ENCODE data around the gene GALNT14. TPM values are rescaled to one million over a fixed set of nuclear protein-coding genes. Genes with fewer than 3 reads are reported as not detected.

The GALNT14 gene
- total RNA-seq, 1 donor = not detected

DNA sequence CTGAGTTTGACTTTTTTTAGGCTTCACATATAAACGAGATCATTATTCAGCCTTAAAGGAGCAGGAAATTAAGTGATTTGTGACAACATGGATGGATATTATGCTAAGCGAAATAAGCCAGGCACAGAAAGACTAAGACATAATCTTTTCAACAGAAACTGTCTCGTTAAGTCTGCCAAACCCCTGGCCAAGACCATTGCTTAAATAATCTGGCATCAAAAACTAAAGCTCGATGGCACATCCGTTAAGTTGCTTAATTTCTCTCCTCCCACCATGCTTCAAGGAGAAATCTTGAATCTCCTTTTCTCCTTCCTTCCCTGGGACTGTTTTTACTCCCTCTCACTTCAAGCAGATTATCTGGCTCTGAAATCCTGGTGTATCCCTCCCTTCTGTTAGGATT lies 140.3 kb downstream of the GALNT14 start:
- TF ChIP-seq, protein P1, sequence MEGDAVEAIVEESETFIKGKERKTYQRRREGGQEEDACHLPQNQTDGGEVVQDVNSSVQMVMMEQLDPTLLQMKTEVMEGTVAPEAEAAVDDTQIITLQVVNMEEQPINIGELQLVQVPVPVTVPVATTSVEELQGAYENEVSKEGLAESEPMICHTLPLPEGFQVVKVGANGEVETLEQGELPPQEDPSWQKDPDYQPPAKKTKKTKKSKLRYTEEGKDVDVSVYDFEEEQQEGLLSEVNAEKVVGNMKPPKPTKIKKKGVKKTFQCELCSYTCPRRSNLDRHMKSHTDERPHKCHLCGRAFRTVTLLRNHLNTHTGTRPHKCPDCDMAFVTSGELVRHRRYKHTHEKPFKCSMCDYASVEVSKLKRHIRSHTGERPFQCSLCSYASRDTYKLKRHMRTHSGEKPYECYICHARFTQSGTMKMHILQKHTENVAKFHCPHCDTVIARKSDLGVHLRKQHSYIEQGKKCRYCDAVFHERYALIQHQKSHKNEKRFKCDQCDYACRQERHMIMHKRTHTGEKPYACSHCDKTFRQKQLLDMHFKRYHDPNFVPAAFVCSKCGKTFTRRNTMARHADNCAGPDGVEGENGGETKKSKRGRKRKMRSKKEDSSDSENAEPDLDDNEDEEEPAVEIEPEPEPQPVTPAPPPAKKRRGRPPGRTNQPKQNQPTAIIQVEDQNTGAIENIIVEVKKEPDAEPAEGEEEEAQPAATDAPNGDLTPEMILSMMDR (IDR thresholded peaks at IDR 0.05; ENCODE audit: extremely low read depth, low read depth, low read length) = no peak
- H3K4me2 ChIP-seq (ENCODE audit: insufficient read depth, low read length) = no peak overlapping the region
- no peaks in the 10 kb centered on the region for H3K27me3 ChIP-seq (ENCODE audit: insufficient read depth, low read length)
- no peaks in the 10 kb centered on the region for H3K36me3 ChIP-seq (ENCODE audit: insufficient read depth, low read length)
- DNase-seq (ENCODE audit: insufficient read length, low spot score, missing footprints) = no peak
- H3K27ac ChIP-seq (ENCODE audit: low read depth, low read length) = no peak overlapping the region
- no peaks in the 10 kb centered on the region for H3K79me2 ChIP-seq (ENCODE audit: insufficient read depth, low read length)
- no peak overlapping the region for H3K4me3 ChIP-seq (ENCODE audit: insufficient read depth, low read length)
- H2AFZ ChIP-seq (ENCODE audit: low read length) = no peak overlapping the region
- no peaks in the 10 kb centered on the region for H4K20me1 ChIP-seq (ENCODE audit: insufficient read depth, low read length)
- no peaks in the 10 kb centered on the region for H3K9me3 ChIP-seq (ENCODE audit: low read depth, low read length)
- H3K4me1 ChIP-seq (ENCODE audit: insufficient read depth, low read length) = no peaks in the 10 kb centered on the region

DNA sequence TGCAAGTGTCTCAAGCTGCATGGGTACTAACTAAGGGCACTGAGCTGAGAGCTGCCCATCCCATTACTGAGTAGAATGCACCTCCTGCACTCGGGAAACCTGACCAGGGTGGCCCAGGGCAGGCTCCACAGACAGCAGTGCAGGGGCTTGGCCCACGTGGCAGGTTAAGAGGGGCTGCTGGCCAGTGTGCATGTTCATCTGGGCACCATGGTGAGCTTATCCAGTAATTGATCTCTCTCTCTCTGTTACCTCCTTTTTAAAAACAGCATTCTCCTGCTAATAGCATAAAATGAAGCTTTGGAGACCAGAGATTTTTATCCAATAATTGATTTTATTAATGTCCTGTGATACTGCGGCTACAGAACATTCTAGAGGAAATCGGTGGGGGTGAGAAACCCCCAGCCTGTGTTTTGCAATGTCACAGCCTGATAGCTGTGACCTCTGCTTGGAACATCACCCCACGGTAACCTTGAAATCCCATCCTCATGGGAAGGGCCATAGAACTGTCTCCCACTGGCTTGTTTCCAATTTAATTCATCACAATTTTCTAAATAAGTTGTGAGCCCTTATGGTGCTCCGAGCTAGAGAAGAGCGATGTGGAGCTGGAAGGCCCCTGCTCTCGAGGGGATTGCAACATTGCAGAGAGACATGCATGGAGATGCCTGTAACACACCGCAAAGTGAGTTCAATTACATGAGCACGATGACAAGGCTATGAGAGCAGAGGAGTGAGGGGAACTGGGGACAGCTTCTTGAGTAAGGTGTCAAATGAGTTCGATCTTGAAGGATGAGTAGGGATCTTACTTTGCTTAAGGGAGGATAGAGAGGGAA lies 143.8 kb downstream of the GALNT14 start:
- H3K4me2 ChIP-seq (ENCODE audit: insufficient read depth, low read length) = no peak overlapping the region
- TF ChIP-seq, protein P1 (IDR thresholded peaks at IDR 0.05; ENCODE audit: extremely low read depth, low read depth, low read length) = no peak
- no peak for DNase-seq (ENCODE audit: insufficient read length, low spot score, missing footprints)

DNA sequence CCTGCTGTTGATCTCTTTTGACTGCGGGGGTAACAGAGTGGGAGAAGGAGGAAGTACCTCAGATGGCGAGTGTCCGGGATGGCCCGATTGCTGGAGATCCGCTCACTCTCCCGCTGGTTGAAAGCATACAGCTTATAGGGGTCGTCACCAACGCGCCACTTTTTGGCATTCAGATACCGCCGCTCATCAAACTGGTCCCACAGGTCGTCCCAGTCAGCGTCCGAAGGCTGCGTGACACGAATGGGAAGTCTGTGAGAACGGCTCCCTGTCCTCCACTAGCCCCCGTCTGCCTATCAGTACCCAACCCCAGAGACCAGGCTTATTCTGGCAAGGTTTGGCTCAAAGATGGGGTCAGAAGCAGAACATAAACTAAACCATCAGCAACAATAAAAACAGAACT lies 145.5 kb downstream of the GALNT14 start:
- Histone ChIP-seq H3K27me3 (ENCODE audit: insufficient read depth, low read length) (no peaks in the 10 kb centered on the region), H3K4me3 (ENCODE audit: insufficient read depth, low read length) (no peak overlapping the region), H3K27ac (ENCODE audit: low read depth, low read length) (no peak overlapping the region), H3K36me3 (ENCODE audit: insufficient read depth, low read length) (no peaks in the 10 kb centered on the region), H3K9me3 (ENCODE audit: low read depth, low read length) (no peaks in the 10 kb centered on the region), H3K4me1 (ENCODE audit: insufficient read depth, low read length) (no peaks in the 10 kb centered on the region), H4K20me1 (ENCODE audit: insufficient read depth, low read length) (no peaks in the 10 kb centered on the region), H3K4me2 (ENCODE audit: insufficient read depth, low read length) (no peak overlapping the region), H2AFZ (ENCODE audit: low read length) (no peak overlapping the region), H3K79me2 (ENCODE audit: insufficient read depth, low read length) (no peaks in the 10 kb centered on the region)
- no peak for DNase-seq (ENCODE audit: insufficient read length, low spot score, missing footprints)
- TF ChIP-seq, protein P1 (IDR thresholded peaks at IDR 0.05; ENCODE audit: extremely low read depth, low read depth, low read length) = no peak

More for the DNA sequence above, 143.8 kb downstream of the GALNT14 start:
- Histone ChIP-seq H3K4me1 (ENCODE audit: insufficient read depth, low read length) (no peaks in the 10 kb centered on the region), H3K27me3 (ENCODE audit: insufficient read depth, low read length) (no peaks in the 10 kb centered on the region), H3K4me3 (ENCODE audit: insufficient read depth, low read length) (no peak overlapping the region), H2AFZ (ENCODE audit: low read length) (no peak overlapping the region), H3K9me3 (ENCODE audit: low read depth, low read length) (no peaks in the 10 kb centered on the region), H3K36me3 (ENCODE audit: insufficient read depth, low read length) (no peaks in the 10 kb centered on the region), H3K27ac (ENCODE audit: low read depth, low read length) (no peak overlapping the region), H4K20me1 (ENCODE audit: insufficient read depth, low read length) (no peaks in the 10 kb centered on the region), H3K79me2 (ENCODE audit: insufficient read depth, low read length) (no peaks in the 10 kb centered on the region)

DNA sequence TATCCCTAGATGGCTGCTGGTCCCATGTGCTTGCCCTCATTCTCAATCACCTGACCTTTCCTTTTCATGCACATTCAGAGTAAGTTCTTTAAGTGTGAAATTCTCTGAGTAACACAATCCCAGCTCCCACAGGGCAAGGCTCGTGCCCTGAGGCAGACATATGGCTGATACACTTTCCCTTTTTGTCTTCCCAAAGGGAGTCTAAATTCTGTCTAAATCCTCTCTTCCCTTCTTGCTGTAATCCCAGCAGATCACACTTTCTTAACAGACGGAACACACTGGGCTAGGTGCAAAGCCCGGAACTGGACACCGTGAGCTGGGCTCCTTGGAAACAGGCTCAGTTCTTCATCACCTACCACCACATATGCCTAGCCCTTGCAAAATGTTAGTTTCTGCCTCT lies 147.6 kb downstream of the GALNT14 start:
- no peak overlapping the region for H2AFZ ChIP-seq (ENCODE audit: low read length)
- no peak overlapping the region for H3K27ac ChIP-seq (ENCODE audit: low read depth, low read length)
- no peak overlapping the region for H3K4me2 ChIP-seq (ENCODE audit: insufficient read depth, low read length)
- DNase-seq (ENCODE audit: insufficient read length, low spot score, missing footprints) = no peak
- H3K79me2 ChIP-seq (ENCODE audit: insufficient read depth, low read length) = no peaks in the 10 kb centered on the region
- H4K20me1 ChIP-seq (ENCODE audit: insufficient read depth, low read length) = no peaks in the 10 kb centered on the region
- H3K9me3 ChIP-seq (ENCODE audit: low read depth, low read length) = no peaks in the 10 kb centered on the region
- H3K27me3 ChIP-seq (ENCODE audit: insufficient read depth, low read length) = no peaks in the 10 kb centered on the region
- H3K4me3 ChIP-seq (ENCODE audit: insufficient read depth, low read length) = no peak overlapping the region
- no peaks in the 10 kb centered on the region for H3K4me1 ChIP-seq (ENCODE audit: insufficient read depth, low read length)
- TF ChIP-seq, protein P1 (IDR thresholded peaks at IDR 0.05; ENCODE audit: extremely low read depth, low read depth, low read length) = no peak
- no peaks in the 10 kb centered on the region for H3K36me3 ChIP-seq (ENCODE audit: insufficient read depth, low read length)

Data from osteoblast (primary cell).